H1 (cell line): Measurements from ENCODE around the gene OR2F1. TPM values are rescaled to one million over a fixed set of nuclear protein-coding genes. Genes with fewer than 3 reads are reported as not detected.
A peak's percentile ranks its signal among the peaks of the same experiment; 100 is the strongest.

ENCODE experiments used
- CTCF ChIA-PET: fragments of 300-600 bp; sonication (Branson Sonifier 250); formaldehyde crosslinking; loops from one replicate; lab custom pipeline; 2021; ENCODE audit not compliant: partially characterized antibody; lab: Charles Lee
- POLR2A ChIA-PET: fragments of 300-600 bp; sonication (Branson Sonifier 250); formaldehyde crosslinking; loops from one replicate; lab custom pipeline; 2021; ENCODE audit warnings: inconsistent platforms; ENCODE audit not compliant: partially characterized antibody; lab: Charles Lee
- DNase-seq, 2 experiments: peaks; one replicate each; pipeline versions ENCODE4 v3.0.0 to v3.0.0-alpha.2; 2010 to 2022; ENCODE audit warnings: low spot score in 2 of 2, low read depth in 1 of 2, mixed read lengths in 1 of 2
- FAIRE-seq: peaks from 2 replicates; lab custom pipeline; 2011; peaks lifted over from hg19 to GRCh38; lab: Jason Lieb, UNC
- H2AFZ ChIP-seq: 2 replicates; pipeline ENCODE4 v1.8.1; 2012; ENCODE audit warnings: low read length, inconsistent platforms
- H2AK5ac ChIP-seq: 2 replicates; pipeline ENCODE4 v1.6.1; 2013; ENCODE audit warnings: low read depth, low read length
- H2BK120ac ChIP-seq: replicated peaks from 2 replicates; pipeline ENCODE3; 2013; ENCODE audit warnings: low read depth, low read length, inconsistent platforms
- H2BK12ac ChIP-seq: 2 replicates; pipeline ENCODE4 v1.6.1; 2013; ENCODE audit warnings: low read depth, low read length
- H2BK15ac ChIP-seq: 2 replicates; pipeline ENCODE4 v1.6.1; 2013; ENCODE audit warnings: low read length
- H2BK20ac ChIP-seq: 2 replicates; pipeline ENCODE4 v1.6.1; 2013; ENCODE audit warnings: low read length
- H2BK5ac ChIP-seq: 2 replicates; pipeline ENCODE4 v1.6.1; 2013; ENCODE audit warnings: low read depth, low read length
- H3K14ac ChIP-seq: 2 replicates; pipeline ENCODE4 v1.6.1; 2013; ENCODE audit warnings: inconsistent platforms; ENCODE audit not compliant: insufficient read length
- H3K18ac ChIP-seq: 2 replicates; pipeline ENCODE4 v1.6.1; 2013; ENCODE audit warnings: low read length; ENCODE audit errors: extremely low read depth
- H3K23ac ChIP-seq: 2 replicates; pipeline ENCODE4 v1.6.1; 2013; ENCODE audit warnings: inconsistent platforms; ENCODE audit not compliant: insufficient read length
- H3K23me2 ChIP-seq: 2 replicates; pipeline ENCODE4 v1.6.1; 2013; ENCODE audit warnings: low read depth, low read length
- H3K27ac ChIP-seq: 2 replicates; pipeline ENCODE4 v1.6.1; 2011; ENCODE audit warnings: low read depth, low read length, inconsistent platforms
- H3K27me3 ChIP-seq, 4 experiments: replicated peaks in 1 of 4; 1 replicate in 1 of 4; 2 replicates in 3 of 4; pipeline versions ENCODE4 v1.6.1 to v1.8.1; 2011 to 2013; ENCODE audit warnings: low read length in 3 of 4, mild to moderate bottlenecking in 3 of 4, inconsistent platforms in 2 of 4, mixed read lengths in 2 of 4, moderate library complexity in 1 of 4; ENCODE audit not compliant: control insufficient read depth in 3 of 4, insufficient read depth in 3 of 4; ENCODE audit errors: extremely low read depth in 1 of 4
- H3K36me3 ChIP-seq, 4 experiments: 2 replicates each; pipeline versions ENCODE4 v1.6.1 to v1.8.1; 2011 to 2013; ENCODE audit warnings: mild to moderate bottlenecking in 4 of 4, low read length in 3 of 4, moderate library complexity in 2 of 4, control low read depth in 1 of 4, inconsistent platforms in 1 of 4; ENCODE audit not compliant: insufficient read depth in 4 of 4, control insufficient read depth in 2 of 4
- H3K4ac ChIP-seq: replicated peaks from 2 replicates; pipeline ENCODE3; 2013; ENCODE audit warnings: low read length, low read depth, mixed read lengths, inconsistent platforms; ENCODE audit not compliant: insufficient read length
- H3K4me1 ChIP-seq, 4 experiments: replicated peaks in 1 of 4; 1 replicate in 1 of 4; 2 replicates in 3 of 4; pipeline versions ENCODE4 v1.6.1 to v1.8.1; 2011 to 2013; ENCODE audit warnings: low read length in 3 of 4, inconsistent platforms in 2 of 4, mixed read lengths in 1 of 4; ENCODE audit not compliant: insufficient read depth in 4 of 4, control insufficient read depth in 3 of 4
- H3K4me2 ChIP-seq, 2 experiments: 2 replicates each; pipeline versions ENCODE4 v1.6.1 to v1.8.1; 2011 to 2013; ENCODE audit warnings: low read depth in 2 of 2, low read length in 2 of 2, control low read depth in 1 of 2, inconsistent platforms in 1 of 2, mild to moderate bottlenecking in 1 of 2; ENCODE audit not compliant: insufficient read depth in 1 of 2
- H3K4me3 ChIP-seq, 4 experiments: fragments of 200-600, 300-600 bp in 1 of 4; sonication (generic), shearing (Covaris generic), sonication (Bioruptor Twin) in 1 of 4; 2 replicates each; pipeline versions ENCODE4 v1.5.1 to v1.8.1; 2011 to 2016; ENCODE audit warnings: low read length in 4 of 4, low read depth in 3 of 4, control low read depth in 2 of 4, inconsistent platforms in 2 of 4, mild to moderate bottlenecking in 2 of 4, mixed read lengths in 1 of 4, moderate library complexity in 1 of 4; ENCODE audit not compliant: insufficient read depth in 2 of 4; ENCODE audit errors: extremely low read depth in 1 of 4
- H3K56ac ChIP-seq: replicated peaks from 2 replicates; pipeline ENCODE3; 2013; ENCODE audit warnings: low read depth, mild to moderate bottlenecking, mixed read lengths, low read length, inconsistent platforms; ENCODE audit not compliant: insufficient read length
- H3K79me1 ChIP-seq: 2 replicates; pipeline ENCODE4 v1.6.1; 2013; ENCODE audit warnings: low read depth, low read length, control low read depth
- H3K79me2 ChIP-seq, 2 experiments: 2 replicates each; pipeline versions ENCODE4 v1.6.1 to v1.8.1; 2012 to 2013; ENCODE audit warnings: low read length in 2 of 2, mild to moderate bottlenecking in 2 of 2, inconsistent platforms in 1 of 2; ENCODE audit not compliant: insufficient read depth in 2 of 2, control insufficient read depth in 1 of 2
- H3K9ac ChIP-seq, 4 experiments: replicated peaks in 1 of 4; 1 replicate in 1 of 4; 2 replicates in 3 of 4; pipeline versions ENCODE4 v1.6.1 to v1.8.1; 2011 to 2013; ENCODE audit warnings: low read depth in 3 of 4, low read length in 3 of 4, control low read depth in 2 of 4, mild to moderate bottlenecking in 2 of 4, moderate library complexity in 2 of 4, inconsistent platforms in 1 of 4; ENCODE audit errors: extremely low read depth in 1 of 4
- H3K9me3 ChIP-seq, 2 experiments: 2 replicates each; pipeline versions ENCODE4 v1.6.1 to v1.8.1; 2012 to 2013; ENCODE audit warnings: mild to moderate bottlenecking in 2 of 2, moderate library complexity in 2 of 2, control low read depth in 1 of 2, inconsistent platforms in 1 of 2, low read depth in 1 of 2, low read length in 1 of 2, mixed read lengths in 1 of 2; ENCODE audit not compliant: insufficient read depth in 2 of 2
- H4K20me1 ChIP-seq, 2 experiments: replicated peaks in 1 of 2; 2 replicates each; pipeline versions ENCODE3 to v1.8.1; 2011 to 2013; ENCODE audit warnings: inconsistent platforms in 2 of 2, low read length in 2 of 2, mild to moderate bottlenecking in 1 of 2; ENCODE audit not compliant: insufficient read depth in 2 of 2, control insufficient read depth in 1 of 2
- H4K5ac ChIP-seq: 2 replicates; pipeline ENCODE4 v1.6.1; 2013; ENCODE audit warnings: low read length, low read depth, mixed read lengths, inconsistent platforms; ENCODE audit not compliant: insufficient read length
- H4K8ac ChIP-seq: 2 replicates; pipeline ENCODE4 v1.8.0; 2013; ENCODE audit warnings: mild to moderate bottlenecking, moderate library complexity, low read length, inconsistent platforms; ENCODE audit not compliant: insufficient read depth; ENCODE audit errors: extremely low read depth
- H4K91ac ChIP-seq: replicated peaks from 2 replicates; pipeline ENCODE3; 2013; ENCODE audit warnings: low read length, mixed read lengths, inconsistent platforms; ENCODE audit not compliant: insufficient read length
- BRCA1 ChIP-seq: IDR thresholded peaks from 2 replicates; pipeline ENCODE4 v1.6.1; 2012; ENCODE audit warnings: low read depth, low read length, improper control_type of control experiment
- CBX8 ChIP-seq: fragments of 300-800, 300-1000 bp; sonication (generic); IDR thresholded peaks from 2 replicates; pipeline ENCODE4 v1.7.1; 2016; ENCODE audit warnings: low read depth, low read length, borderline replicate concordance
- CTCF ChIP-seq, 3 experiments: IDR thresholded peaks; 1 replicate in 2 of 3; 2 replicates in 1 of 3; pipeline versions ENCODE4 v1.5.1 to v1.6.1; 2011; ENCODE audit warnings: low read length in 3 of 3, mild to moderate bottlenecking in 3 of 3, inconsistent platforms in 2 of 3, low read depth in 1 of 3, moderate library complexity in 1 of 3; ENCODE audit not compliant: insufficient read depth in 1 of 3; ENCODE audit errors: control extremely low read depth in 1 of 3
- RAD21 ChIP-seq, 2 experiments: IDR thresholded peaks in 1 of 2; conservative IDR thresholded peaks in 1 of 2; 2 replicates each; pipeline ENCODE4 v1.6.1; 2011; ENCODE audit warnings: low read depth in 2 of 2, low read length in 2 of 2, improper control_type of control experiment in 1 of 2, inconsistent platforms in 1 of 2, mild to moderate bottlenecking in 1 of 2, moderate library complexity in 1 of 2
- TBP ChIP-seq: IDR thresholded peaks from 2 replicates; pipeline ENCODE4 v1.6.1; 2011; ENCODE audit warnings: low read depth, low read length, improper control_type of control experiment
- TEAD4 ChIP-seq: IDR thresholded peaks from 2 replicates; pipeline ENCODE4 v1.6.1; 2012; ENCODE audit warnings: low read depth, low read length, inconsistent platforms, mixed read lengths
- WGBS, 2 experiments: shearing (Covaris generic) in 1 of 2; methylation state at CpG; one replicate each; pipeline versions ENCODE4 v1.1.6 to v1.1.7; 2013 to 2015; ENCODE audit warnings: low lambda C conversion rate in 2 of 2, mixed read lengths in 2 of 2, inconsistent platforms in 1 of 2, low coverage in 1 of 2, missing lambda C conversion rate in 1 of 2; ENCODE audit not compliant: insufficient replicate concordance in 2 of 2, insufficient coverage in 1 of 2, insufficient read length in 1 of 2; ENCODE audit errors: extremely low coverage in 1 of 2, missing lambda C conversion rate in 1 of 2; 5-methylcytosine and 5-hydroxymethylcytosine counted together
- polyA plus RNA-seq, 7 experiments: library from polyadenylated mRNA; depleted of rRNA in 3 of 7; stranded (reverse) in 5 of 7; unstranded in 2 of 7; fragments of >200 nt in 5 of 7; fragments of 200-250 nt in 2 of 7; gene quantifications; 1 replicate in 5 of 7; 2 replicates in 1 of 7; 4 replicates in 1 of 7; pipeline versions ENCODE4 v1.2.1 to v1.2.3, GENCODE V29; 2011 to 2013; ENCODE audit warnings: missing spikeins in 2 of 7, mixed read lengths in 2 of 7
- total RNA-seq: library from RNA; stranded (reverse); fragmentation: NEBNext Ultra II Directional; extraction: Animal tissue kit (Norgen Biotek cat#: 25700); gene quantifications from 2 replicates; pipeline ENCODE4 v1.2.1, GENCODE V29; 2021

Gene OR2F1
- total and polyA plus RNA-seq, 2 of the 8 experiments (the other 6 are each of a cell fraction or from before 2014, with no cell fraction given) = 0.19 TPM; not detected in 1

- CTCF ChIA-PET = interaction anchor here (0.8 to 3.4 kb wide), 11 partner anchors 9 to 83 kb away, joined by 3 to 20 read pairs (median 5); no protein-coding TSS in a partner anchor
- no peak overlapping the region for H2BK15ac ChIP-seq
- H3K9me3 ChIP-seq = no peaks in the 10 kb centered on the region
- H3K36me3 ChIP-seq = no peaks in the 10 kb centered on the region
- H2AK5ac ChIP-seq = no peak overlapping the region
- H3K27me3 ChIP-seq = no peaks in the 10 kb centered on the region
- H3K4me1 ChIP-seq = no peaks in the 10 kb centered on the region
- H3K79me1 ChIP-seq = no peaks in the 10 kb centered on the region
- no peak overlapping the region for H4K8ac ChIP-seq
- 33% methylated on average over 1 of the region's 1 CpG; no CpG with 5 or more reads in 1 of the 2 experiments for WGBS, 2 experiments
- no peak overlapping the region for H2BK12ac ChIP-seq
- H3K9ac ChIP-seq = no peak overlapping the region
- H3K14ac ChIP-seq = no peak overlapping the region
- H4K5ac ChIP-seq = no peak overlapping the region
- FAIRE-seq = peak; percentile 71
- peak; percentile 8 to 28; a peak in 3 of 4 replicates for TF ChIP-seq RAD21 (IDR thresholded peaks at IDR 0.05 in 1 of 2, conservative IDR thresholded peaks at IDR 0.05 in 1 of 2; ENCODE audit: low read depth in 2 of 2, low read length in 2 of 2)
- TF ChIP-seq CTCF (IDR thresholded peaks at IDR 0.05; ENCODE audit: control extremely low read depth in 1 of 3, insufficient read depth in 1 of 3, low read depth in 1 of 3, low read length in 3 of 3) = peak in 2 of 3 experiments; percentile 63 to 69; a peak in 3 of 4 replicates
- TF ChIP-seq CBX8 = no peak
- TF ChIP-seq TEAD4 = 0 out of 2 replicates have a peak, but pooled peaks have one; percentile 11
- TF ChIP-seq BRCA1 = no peak
- no peak for TF ChIP-seq TBP
- TF ChIP-seq, all 59 proteins: peak for 3
- POLR2A ChIA-PET = no interaction called here
- Histone ChIP-seq H4K20me1 (no peaks in the 10 kb centered on the region), H2BK5ac (no peak overlapping the region), H3K4ac (no peak overlapping the region), H3K4me3 (no peak overlapping the region), H2AFZ (no peak overlapping the region), H3K18ac (no peak overlapping the region), H3K4me2 (no peak overlapping the region), H4K91ac (no peak overlapping the region), H3K23ac (no peak overlapping the region), H2BK20ac (no peak overlapping the region), H2BK120ac (no peak overlapping the region), H3K56ac (no peak overlapping the region), H3K23me2 (no peaks in the 10 kb centered on the region), H3K27ac (no peak overlapping the region), H3K79me2 (no peaks in the 10 kb centered on the region)
- DNase-seq = no peak
These were observed 21.0 kb downstream of the OR2F1 start for GRCh38 chr7:143975617-143976016.
